NT2/D1 (cell line): ENCODE data around the gene MROH2A.

Source experiments
- SUZ12 ChIP-seq: IDR thresholded peaks from 2 replicates; pipeline ENCODE4 v1.6.1; 2011; ENCODE audit not compliant: insufficient read length, insufficient read depth; ENCODE audit errors: extremely low read depth
- YY1 ChIP-seq: IDR thresholded peaks from 2 replicates; pipeline ENCODE4 v1.6.1; 2011; ENCODE audit not compliant: insufficient read length, insufficient read depth
- ZNF274 ChIP-seq: IDR thresholded peaks from 2 replicates; pipeline ENCODE4 v1.6.1; 2011; ENCODE audit warnings: mild to moderate bottlenecking, low read depth, low read length

GRCh38 chr2:233832414-233832813 lies 54.3 kb downstream of the MROH2A start:
- TF ChIP-seq ZNF274, result no peak
- no peak for TF ChIP-seq YY1
- no peak for TF ChIP-seq SUZ12
